Choroid plexus epithelial cell (primary cell): ENCODE measurements around the gene RAB35.

Source experiments
- DNase-seq: peaks from one replicate; pipeline ENCODE4 v3.0.0-alpha.2; 2010; ENCODE audit warnings: low read depth
- H3K4me3 ChIP-seq: 2 replicates; pipeline ENCODE4 v1.5.1; 2011; ENCODE audit warnings: low read depth, mild to moderate bottlenecking, control low read depth, low read length, moderate library complexity
- TF ChIP-seq, protein P1 (sequence below): conservative IDR thresholded peaks from 2 replicates; pipeline ENCODE4 v1.5.1; 2011; ENCODE audit warnings: low read depth, mild to moderate bottlenecking, control low read depth, inconsistent platforms, low read length, moderate library complexity

Gene RAB35

GRCh38 chr12:120125792-120126634, 9.5 kb upstream of the RAB35 start:
- TF ChIP-seq, protein P1, sequence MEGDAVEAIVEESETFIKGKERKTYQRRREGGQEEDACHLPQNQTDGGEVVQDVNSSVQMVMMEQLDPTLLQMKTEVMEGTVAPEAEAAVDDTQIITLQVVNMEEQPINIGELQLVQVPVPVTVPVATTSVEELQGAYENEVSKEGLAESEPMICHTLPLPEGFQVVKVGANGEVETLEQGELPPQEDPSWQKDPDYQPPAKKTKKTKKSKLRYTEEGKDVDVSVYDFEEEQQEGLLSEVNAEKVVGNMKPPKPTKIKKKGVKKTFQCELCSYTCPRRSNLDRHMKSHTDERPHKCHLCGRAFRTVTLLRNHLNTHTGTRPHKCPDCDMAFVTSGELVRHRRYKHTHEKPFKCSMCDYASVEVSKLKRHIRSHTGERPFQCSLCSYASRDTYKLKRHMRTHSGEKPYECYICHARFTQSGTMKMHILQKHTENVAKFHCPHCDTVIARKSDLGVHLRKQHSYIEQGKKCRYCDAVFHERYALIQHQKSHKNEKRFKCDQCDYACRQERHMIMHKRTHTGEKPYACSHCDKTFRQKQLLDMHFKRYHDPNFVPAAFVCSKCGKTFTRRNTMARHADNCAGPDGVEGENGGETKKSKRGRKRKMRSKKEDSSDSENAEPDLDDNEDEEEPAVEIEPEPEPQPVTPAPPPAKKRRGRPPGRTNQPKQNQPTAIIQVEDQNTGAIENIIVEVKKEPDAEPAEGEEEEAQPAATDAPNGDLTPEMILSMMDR, result no peak
- DNase-seq, result peak; percentile 76
- H3K4me3 ChIP-seq, result no peak overlapping the region

DNA sequence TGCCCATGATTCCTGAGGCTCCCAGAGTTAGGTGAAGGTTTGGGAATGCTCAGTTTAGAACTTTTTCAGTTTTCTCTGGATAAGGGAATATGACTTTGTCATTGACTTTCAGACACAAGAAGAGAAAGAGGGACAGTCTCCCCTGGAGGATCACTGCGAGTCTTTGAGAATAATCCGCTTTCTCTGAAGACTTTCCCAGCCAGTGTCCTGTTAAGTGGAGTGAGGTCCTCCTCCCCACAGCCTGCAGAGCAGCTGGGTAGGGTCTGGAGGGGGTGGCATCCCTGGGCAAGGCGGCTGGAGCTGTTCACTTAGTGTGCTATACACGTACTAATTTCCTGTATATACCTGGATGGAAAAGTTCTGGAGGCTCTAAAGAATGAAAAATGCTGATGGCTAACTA, 8.5 kb upstream of the RAB35 start:
- H3K4me3 ChIP-seq, result no peak overlapping the region
- DNase-seq, result no peak
- TF ChIP-seq, protein P1, result no peak

DNA sequence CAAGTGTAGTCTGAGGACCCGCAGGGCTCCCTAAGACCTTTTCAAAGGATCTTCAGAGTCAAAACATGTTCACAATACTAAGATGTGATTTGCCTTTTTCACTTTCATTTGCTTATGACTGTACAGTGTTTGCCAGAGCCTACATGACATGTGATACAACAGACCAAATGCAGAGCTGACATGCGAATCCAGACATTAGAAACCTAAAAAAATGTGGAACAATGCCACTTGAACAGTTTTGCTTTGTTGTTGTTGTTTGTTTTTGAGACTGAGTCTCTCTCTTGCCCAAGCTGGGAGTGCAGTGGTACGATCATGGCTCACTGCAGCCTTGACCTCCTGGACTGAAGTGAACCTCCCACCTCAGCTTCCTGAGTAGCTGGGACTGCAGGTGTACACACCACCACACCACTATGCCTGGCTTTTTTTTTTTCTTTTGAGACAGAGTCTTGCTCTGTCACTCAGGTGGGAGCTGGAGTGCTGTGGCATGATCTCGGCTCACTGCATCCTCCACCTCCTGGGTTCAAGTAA, 5.3 kb upstream of the RAB35 start:
- no peak for DNase-seq
- H3K4me3 ChIP-seq, result no peak overlapping the region
- TF ChIP-seq, protein P1, result no peak

DNA sequence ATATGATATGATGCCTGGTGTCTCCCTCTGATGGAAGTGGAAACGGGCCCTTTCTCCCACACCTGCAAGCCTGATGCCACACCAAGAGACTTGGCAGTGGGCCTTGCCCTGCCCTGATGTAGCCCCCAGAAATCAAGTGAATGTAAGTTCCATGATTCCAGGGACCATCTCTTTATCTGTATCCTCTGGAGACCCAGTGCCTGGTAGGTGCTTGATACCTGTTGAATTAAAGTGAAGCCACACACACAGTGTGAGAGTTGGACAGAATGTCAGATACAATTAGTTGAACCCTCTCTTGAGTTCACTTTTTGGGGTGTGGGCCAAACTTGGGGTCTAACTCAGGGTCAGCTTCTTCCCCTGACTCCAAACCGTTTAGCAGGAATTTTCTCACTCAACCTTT, 4.8 kb upstream of the RAB35 start:
- no peak overlapping the region for H3K4me3 ChIP-seq
- DNase-seq, result no peak
- TF ChIP-seq, protein P1, result no peak

DNA sequence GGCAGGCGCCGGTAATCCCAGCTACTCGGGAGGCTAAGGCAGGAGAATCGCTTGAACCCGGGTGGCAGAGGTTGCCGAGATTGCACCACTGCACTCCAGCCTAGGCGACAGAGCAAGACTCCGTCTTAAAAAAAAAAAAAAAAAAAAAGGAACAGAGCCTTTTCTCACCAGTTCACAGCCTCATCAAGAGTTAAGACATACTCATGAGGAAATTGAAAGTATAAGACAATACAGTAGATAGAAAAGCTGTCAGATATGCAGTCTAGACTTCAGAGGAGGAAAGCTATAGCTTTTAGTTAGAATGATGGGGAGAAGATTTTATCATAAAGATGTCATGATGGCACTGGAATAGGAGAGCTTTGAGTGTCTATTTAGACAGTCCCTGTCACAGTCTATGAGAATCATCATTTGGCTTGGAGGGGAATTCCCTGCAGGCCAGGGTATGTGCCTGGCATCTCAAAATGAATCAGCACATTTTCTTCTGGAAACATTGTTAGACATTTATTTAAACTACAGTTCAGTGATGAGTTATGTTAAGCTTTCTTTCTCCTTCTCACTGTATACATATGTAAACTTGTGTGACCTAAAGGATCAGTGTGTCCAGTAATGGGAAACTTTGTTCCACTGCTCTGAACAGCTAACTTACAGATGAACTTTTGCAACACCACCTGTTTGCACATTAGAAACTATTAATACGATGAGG, 2.9 kb upstream of the RAB35 start:
- no peak for DNase-seq
- no peak overlapping the region for H3K4me3 ChIP-seq
- TF ChIP-seq, protein P1, result no peak

DNA sequence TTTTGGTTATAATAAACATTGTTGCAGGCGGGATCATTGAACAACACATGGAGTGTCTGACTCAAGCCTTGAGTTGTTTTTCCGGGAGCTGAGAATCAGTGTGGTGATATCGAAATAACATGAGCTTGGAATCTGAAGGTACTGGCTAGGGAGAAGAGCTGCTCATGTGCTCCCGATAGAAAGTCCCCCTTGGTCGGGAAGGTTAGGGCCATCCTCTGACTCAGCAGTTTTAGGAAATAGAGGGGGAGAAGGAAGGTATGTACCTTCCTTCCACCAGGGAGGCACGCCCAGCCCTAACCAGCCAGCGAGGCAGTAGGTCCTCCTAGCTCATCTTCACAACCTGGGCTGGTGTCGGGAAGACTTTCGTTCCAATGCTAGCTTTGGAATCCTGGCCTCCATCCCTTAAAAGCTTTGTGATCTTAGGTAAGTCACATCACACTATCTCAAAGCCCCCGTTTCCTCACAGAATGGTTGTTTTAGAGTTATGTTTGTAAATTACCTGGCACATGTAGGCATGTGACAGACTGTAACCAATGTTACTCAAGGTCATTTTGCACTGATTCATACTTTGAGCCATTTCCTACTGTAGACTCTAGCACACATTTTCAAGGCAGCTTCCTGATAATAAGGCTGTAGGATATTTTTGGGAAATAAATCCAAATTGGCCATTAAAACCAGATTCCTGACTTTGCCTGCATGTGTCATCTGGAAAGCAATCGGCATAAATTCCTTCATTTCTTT, 1.9 kb upstream of the RAB35 start:
- peak overlapping the region; percentile 95 for H3K4me3 ChIP-seq
- TF ChIP-seq, protein P1, result no peak
- peak; percentile 66 for DNase-seq
